Measurements from ENCODE around the gene DNPH1. TPM values are rescaled to one million over a fixed set of nuclear protein-coding genes. Genes with fewer than 3 reads are reported as not detected.

The DNPH1 gene
- total RNA-seq, 1 donor from 2014 or later: 27.2 TPM

DNA sequence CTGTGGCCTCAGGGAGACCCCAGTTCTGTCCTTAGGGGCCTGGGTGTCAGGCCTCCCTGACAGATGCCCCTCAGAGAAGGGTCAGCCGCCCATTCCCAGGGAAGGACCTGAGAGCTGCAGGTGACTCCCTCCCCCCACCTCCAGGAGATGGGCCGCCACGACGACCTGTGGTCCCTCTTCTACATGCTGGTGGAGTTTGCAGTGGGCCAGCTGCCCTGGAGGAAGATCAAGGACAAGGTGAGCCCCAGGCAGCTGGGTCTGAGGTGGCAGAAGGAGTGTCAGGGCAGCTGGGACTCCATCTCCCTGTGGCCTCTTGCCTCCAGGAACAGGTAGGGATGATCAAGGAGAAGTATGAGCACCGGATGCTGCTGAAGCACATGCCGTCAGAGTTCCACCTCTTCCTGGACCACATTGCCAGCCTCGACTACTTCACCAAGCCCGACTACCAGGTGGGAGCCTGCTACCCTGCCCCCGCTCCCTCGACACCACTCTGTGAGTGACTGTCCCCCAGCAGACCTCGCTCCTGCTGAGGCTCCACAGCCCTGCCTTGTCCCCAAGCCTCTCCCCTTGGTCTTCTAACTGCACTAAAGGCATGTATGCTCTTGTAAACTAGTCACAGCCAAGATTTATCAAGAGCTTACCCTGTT is 26.2 kb upstream of the DNPH1 start:
- no peaks in the 10 kb centered on the region for H3K9me3 Mint-ChIP-seq (ENCODE audit: unreplicated experiment)
- peaks cover 14% of the 10 kb centered on the region for H3K4me1 Mint-ChIP-seq (ENCODE audit: unreplicated experiment)
- TF ChIP-seq, protein P1, sequence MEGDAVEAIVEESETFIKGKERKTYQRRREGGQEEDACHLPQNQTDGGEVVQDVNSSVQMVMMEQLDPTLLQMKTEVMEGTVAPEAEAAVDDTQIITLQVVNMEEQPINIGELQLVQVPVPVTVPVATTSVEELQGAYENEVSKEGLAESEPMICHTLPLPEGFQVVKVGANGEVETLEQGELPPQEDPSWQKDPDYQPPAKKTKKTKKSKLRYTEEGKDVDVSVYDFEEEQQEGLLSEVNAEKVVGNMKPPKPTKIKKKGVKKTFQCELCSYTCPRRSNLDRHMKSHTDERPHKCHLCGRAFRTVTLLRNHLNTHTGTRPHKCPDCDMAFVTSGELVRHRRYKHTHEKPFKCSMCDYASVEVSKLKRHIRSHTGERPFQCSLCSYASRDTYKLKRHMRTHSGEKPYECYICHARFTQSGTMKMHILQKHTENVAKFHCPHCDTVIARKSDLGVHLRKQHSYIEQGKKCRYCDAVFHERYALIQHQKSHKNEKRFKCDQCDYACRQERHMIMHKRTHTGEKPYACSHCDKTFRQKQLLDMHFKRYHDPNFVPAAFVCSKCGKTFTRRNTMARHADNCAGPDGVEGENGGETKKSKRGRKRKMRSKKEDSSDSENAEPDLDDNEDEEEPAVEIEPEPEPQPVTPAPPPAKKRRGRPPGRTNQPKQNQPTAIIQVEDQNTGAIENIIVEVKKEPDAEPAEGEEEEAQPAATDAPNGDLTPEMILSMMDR (IDR thresholded peaks at IDR 0.05): no peak
- no peaks in the 10 kb centered on the region for H3K36me3 Mint-ChIP-seq (ENCODE audit: unreplicated experiment)
- H3K27ac Mint-ChIP-seq (ENCODE audit: unreplicated experiment): no peak overlapping the region
- H3K27me3 Mint-ChIP-seq (ENCODE audit: unreplicated experiment): peaks cover 21% of the 10 kb centered on the region
- DNase-seq (ENCODE audit: extremely low spot score, unreplicated experiment): no peak
- H3K4me3 Mint-ChIP-seq (ENCODE audit: unreplicated experiment): no peak overlapping the region

DNA sequence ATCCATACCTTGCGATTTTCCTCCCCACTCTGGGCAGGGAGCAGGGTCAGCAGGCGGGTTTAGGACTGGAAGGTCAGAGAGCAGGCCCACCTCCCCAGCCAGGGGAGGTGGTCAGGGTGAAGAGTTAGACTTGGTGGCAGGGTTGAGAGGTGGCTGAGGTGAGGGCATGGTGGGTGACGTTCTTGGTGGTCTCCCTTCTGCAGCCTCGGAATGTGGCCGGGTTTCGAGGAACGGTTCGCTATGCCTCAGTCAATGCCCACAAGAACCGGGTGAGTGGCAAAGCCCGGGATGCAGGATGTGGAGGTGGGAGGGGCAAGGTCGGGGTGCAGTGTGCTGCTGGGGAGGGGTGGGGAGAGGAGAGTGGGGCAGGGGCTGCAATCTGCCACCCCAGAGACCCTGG is 25.6 kb upstream of the DNPH1 start:
- peaks cover 12% of the 10 kb centered on the region for H3K4me1 Mint-ChIP-seq (ENCODE audit: unreplicated experiment)
- DNase-seq (ENCODE audit: extremely low spot score, unreplicated experiment): no peak
- no peak overlapping the region for H3K4me3 Mint-ChIP-seq (ENCODE audit: unreplicated experiment)
- TF ChIP-seq, protein P1 (IDR thresholded peaks at IDR 0.05): no peak
- no peaks in the 10 kb centered on the region for H3K36me3 Mint-ChIP-seq (ENCODE audit: unreplicated experiment)
- H3K27ac Mint-ChIP-seq (ENCODE audit: unreplicated experiment): no peak overlapping the region
- H3K9me3 Mint-ChIP-seq (ENCODE audit: unreplicated experiment): no peaks in the 10 kb centered on the region
- H3K27me3 Mint-ChIP-seq (ENCODE audit: unreplicated experiment): peaks cover 21% of the 10 kb centered on the region

DNA sequence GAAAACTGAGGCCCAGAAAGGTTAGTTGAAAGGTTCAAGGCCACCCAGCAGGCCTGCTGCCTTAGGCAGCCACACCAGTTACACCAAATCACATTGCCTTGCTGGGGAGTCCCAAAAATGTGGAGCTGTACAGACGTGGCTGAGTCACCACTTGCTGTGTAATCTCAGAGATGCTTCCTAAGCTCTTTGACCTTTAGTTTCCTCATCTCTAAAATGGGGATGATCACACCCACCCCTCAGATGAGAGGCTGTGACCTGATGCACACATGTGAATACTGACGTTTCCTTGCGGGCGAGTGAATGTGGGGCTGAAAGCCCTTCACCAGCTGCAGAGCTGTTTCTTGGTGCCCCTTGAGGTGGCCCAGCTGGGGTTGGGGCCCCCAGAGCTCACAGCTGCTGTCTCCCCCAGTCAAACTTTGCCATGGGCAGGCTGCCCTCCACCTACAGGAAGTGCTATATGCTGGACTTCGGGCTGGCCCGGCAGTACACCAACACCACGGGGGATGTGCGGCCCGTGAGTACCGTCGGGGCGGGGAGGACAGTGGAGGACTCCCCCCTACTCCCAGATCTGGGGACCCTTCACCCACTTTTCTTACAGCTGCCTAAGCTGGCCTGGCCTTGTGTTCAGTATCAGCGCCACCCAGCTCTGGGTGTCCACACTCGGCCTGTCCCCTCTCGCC is 25.0 kb upstream of the DNPH1 start:
- H3K4me3 Mint-ChIP-seq (ENCODE audit: unreplicated experiment): no peak overlapping the region
- H3K27me3 Mint-ChIP-seq (ENCODE audit: unreplicated experiment): peaks cover 21% of the 10 kb centered on the region
- TF ChIP-seq, protein P1 (IDR thresholded peaks at IDR 0.05): no peak
- peaks cover 12% of the 10 kb centered on the region for H3K4me1 Mint-ChIP-seq (ENCODE audit: unreplicated experiment)
- no peak for DNase-seq (ENCODE audit: extremely low spot score, unreplicated experiment)
- H3K27ac Mint-ChIP-seq (ENCODE audit: unreplicated experiment): no peak overlapping the region
- no peaks in the 10 kb centered on the region for H3K36me3 Mint-ChIP-seq (ENCODE audit: unreplicated experiment)
- H3K9me3 Mint-ChIP-seq (ENCODE audit: unreplicated experiment): no peaks in the 10 kb centered on the region

DNA sequence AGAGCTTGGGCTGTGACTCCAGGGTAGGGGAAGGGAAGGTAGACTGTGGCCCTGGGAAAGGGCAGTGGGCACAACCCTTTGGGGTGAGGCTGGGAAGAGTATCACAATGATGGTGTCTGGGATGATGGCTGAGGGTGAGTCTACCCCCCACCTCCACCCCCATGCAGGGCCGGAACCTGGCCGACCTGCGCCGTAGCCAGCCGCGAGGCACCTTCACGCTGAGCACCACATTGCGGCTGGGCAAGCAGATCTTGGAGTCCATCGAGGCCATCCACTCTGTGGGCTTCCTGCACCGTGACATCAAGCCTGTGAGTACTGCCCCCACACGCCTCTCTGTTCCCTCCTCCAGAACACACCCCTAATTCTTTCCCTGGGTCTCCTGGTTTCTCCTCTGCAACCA is 24.1 kb upstream of the DNPH1 start:
- no peaks in the 10 kb centered on the region for H3K36me3 Mint-ChIP-seq (ENCODE audit: unreplicated experiment)
- no peaks in the 10 kb centered on the region for H3K9me3 Mint-ChIP-seq (ENCODE audit: unreplicated experiment)
- H3K27me3 Mint-ChIP-seq (ENCODE audit: unreplicated experiment): peaks cover 21% of the 10 kb centered on the region
- H3K4me3 Mint-ChIP-seq (ENCODE audit: unreplicated experiment): no peak overlapping the region
- DNase-seq (ENCODE audit: extremely low spot score, unreplicated experiment): no peak
- TF ChIP-seq, protein P1 (IDR thresholded peaks at IDR 0.05): no peak
- no peak overlapping the region for H3K27ac Mint-ChIP-seq (ENCODE audit: unreplicated experiment)
- peaks cover 12% of the 10 kb centered on the region for H3K4me1 Mint-ChIP-seq (ENCODE audit: unreplicated experiment)

DNA sequence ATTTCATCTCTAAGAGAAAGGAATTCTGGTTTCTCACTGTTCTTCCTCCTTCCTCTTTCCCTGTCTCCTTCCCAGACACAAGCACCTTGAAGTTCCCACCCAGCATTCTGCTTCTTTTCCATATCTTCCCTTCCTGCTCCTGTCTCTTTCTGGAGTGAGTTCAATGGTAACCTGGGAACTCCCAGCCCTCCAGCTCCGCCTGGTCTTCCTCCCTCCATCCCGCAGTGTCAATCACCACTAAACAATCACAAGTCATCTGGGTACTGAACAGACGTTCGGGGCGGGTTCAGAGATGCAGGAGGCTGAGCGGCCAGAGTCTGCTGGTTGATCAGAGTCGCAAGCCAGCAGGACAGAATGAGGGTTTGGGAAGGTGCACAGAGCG is 21.7 kb upstream of the DNPH1 start:
- Mint-ChIP-seq H3K27ac (ENCODE audit: unreplicated experiment) (no peak overlapping the region), H3K27me3 (ENCODE audit: unreplicated experiment) (peaks cover 13% of the 10 kb centered on the region), H3K9me3 (ENCODE audit: unreplicated experiment) (no peaks in the 10 kb centered on the region), H3K36me3 (ENCODE audit: unreplicated experiment) (no peaks in the 10 kb centered on the region), H3K4me3 (ENCODE audit: unreplicated experiment) (peak overlapping the region; percentile 15), H3K4me1 (ENCODE audit: unreplicated experiment) (peaks cover 22% of the 10 kb centered on the region)
- TF ChIP-seq, protein P1 (IDR thresholded peaks at IDR 0.05): no peak
- no peak for DNase-seq (ENCODE audit: extremely low spot score, unreplicated experiment)

All from osteocyte (in vitro differentiated cells).